GM12878 (cell line): ENCODE measurements around the gene TBC1D24. TPM values are rescaled to one million over a fixed set of nuclear protein-coding genes. Genes with fewer than 3 reads are reported as not detected.

Experiments used
- ATAC-seq: fragments of 200-7000 bp; cut with Tn5 transposase; 3 replicates; pipeline ENCODE4 v1.9.1; 2020; ENCODE audit warnings: mild to moderate bottlenecking, moderate library complexity
- BruUV-seq: library from RNA; stranded (reverse); fragments of 400-500 nt; replicated peaks from 2 replicates; lab custom pipeline; 2021; lab: Mats Ljungman, UMichigan
- CTCF ChIA-PET: fragments of 300-600 bp; sonication (Branson Sonifier 250); formaldehyde crosslinking; extraction: SDS; loops from one replicate; lab custom pipeline; 2021; ENCODE audit warnings: inconsistent platforms; lab: Yijun Ruan, JAX
- POLR2A ChIA-PET: fragments of 350-600 bp; formaldehyde crosslinking; extraction: SDS; loops from one replicate; lab custom pipeline; 2021; ENCODE audit warnings: inconsistent platforms; lab: Charles Lee
- RAD21 ChIA-PET: fragments of 300-600 bp; sonication (Branson Sonifier 250); formaldehyde crosslinking; loops from one replicate; lab custom pipeline; 2023; ENCODE audit warnings: antibody characterized with exemption; ENCODE audit not compliant: unreplicated experiment; lab: Charles Lee
- SMC1A ChIA-PET: fragments of 300-600 bp; sonication (Branson Sonifier 250); formaldehyde crosslinking; loops from one replicate; lab custom pipeline; 2023; ENCODE audit not compliant: unreplicated experiment, uncharacterized antibody; lab: Charles Lee
- DNase-seq: peaks from one replicate; pipeline ENCODE4 v3.0.0-alpha.2; 2011; ENCODE audit warnings: low read depth, low spot score
- FAIRE-seq: peaks from 3 replicates; lab custom pipeline; 2011; peaks lifted over from hg19 to GRCh38; lab: Jason Lieb, UNC
- H2AFZ ChIP-seq: 2 replicates; pipeline ENCODE4 v1.6.0; 2011; ENCODE audit warnings: low read depth, low read length, control low read depth; ENCODE audit not compliant: control insufficient read depth
- H3K27ac ChIP-seq: 2 replicates; pipeline ENCODE4 v1.5.1; 2011; ENCODE audit warnings: control low read depth; ENCODE audit not compliant: control insufficient read depth, insufficient read depth
- H3K27me3 ChIP-seq, 2 experiments: replicated peaks in 1 of 2; 2 replicates each; pipeline versions ENCODE4 v1.6.0 to v1.6.1; 2011; ENCODE audit warnings: low read length in 1 of 2; ENCODE audit not compliant: control insufficient read depth in 2 of 2, insufficient read depth in 2 of 2
- H3K36me3 ChIP-seq, 2 experiments: 2 replicates each; pipeline ENCODE4 v1.5.1; 2011; ENCODE audit warnings: low read length in 1 of 2; ENCODE audit not compliant: control insufficient read depth in 2 of 2, insufficient read depth in 2 of 2
- H3K4me1 ChIP-seq: 2 replicates; pipeline ENCODE4 v1.6.1; 2011; ENCODE audit warnings: mild to moderate bottlenecking, low read length, moderate library complexity, mixed read lengths; ENCODE audit not compliant: control insufficient read depth, insufficient read depth
- H3K4me2 ChIP-seq: 2 replicates; pipeline ENCODE4 v1.6.0; 2011; ENCODE audit warnings: control low read depth; ENCODE audit not compliant: control insufficient read depth, insufficient read depth
- H3K4me3 ChIP-seq: fragments of 200-600 bp; sonication (generic); 2 replicates; pipeline ENCODE4 v1.5.1; 2016
- H3K79me2 ChIP-seq: 2 replicates; pipeline ENCODE4 v1.6.0; 2011; ENCODE audit warnings: low read length; ENCODE audit not compliant: control insufficient read depth, insufficient read depth
- H3K9ac ChIP-seq: 2 replicates; pipeline ENCODE4 v1.8.0; 2011; ENCODE audit warnings: low read length, control low read depth, mixed read lengths; ENCODE audit not compliant: control insufficient read depth, insufficient read depth
- H3K9me3 ChIP-seq: replicated peaks from 3 replicates; pipeline ENCODE4 v1.5.1; 2011; ENCODE audit warnings: mild to moderate bottlenecking, low read length; ENCODE audit not compliant: control insufficient read depth, insufficient read depth
- H4K20me1 ChIP-seq: 2 replicates; pipeline ENCODE4 v1.6.0; 2011; ENCODE audit not compliant: control insufficient read depth, insufficient read depth
- CEBPB ChIP-seq, 2 experiments: fragments of 150-350 bp in 1 of 2; IDR thresholded peaks; 2 replicates each; pipeline ENCODE4 v1.6.1; 2012 to 2014; ENCODE audit warnings: low read depth in 2 of 2, low read length in 2 of 2, borderline replicate concordance in 1 of 2, inconsistent platforms in 1 of 2
- FOXM1 ChIP-seq: IDR thresholded peaks from 2 replicates; pipeline ENCODE4 v1.6.1; 2012; ENCODE audit warnings: low read depth, mild to moderate bottlenecking, inconsistent platforms, low read length, moderate library complexity
- JUND ChIP-seq: IDR thresholded peaks from 2 replicates; pipeline ENCODE4 v1.6.1; 2012; ENCODE audit warnings: low read depth, mild to moderate bottlenecking, low read length, improper control_type of control experiment, moderate library complexity
- KAT2A ChIP-seq: conservative IDR thresholded peaks from 2 replicates; pipeline ENCODE4 v1.6.1; 2011; ENCODE audit warnings: low read depth, low read length; ENCODE audit not compliant: control insufficient read depth
- KDM1A ChIP-seq: fragments of 200-600 bp; sonication (generic); IDR thresholded peaks from 2 replicates; pipeline ENCODE4 v1.6.1; 2016; ENCODE audit warnings: borderline replicate concordance
- MEF2A ChIP-seq: IDR thresholded peaks from 2 replicates; pipeline ENCODE4 v1.6.1; 2011; ENCODE audit warnings: low read depth, mild to moderate bottlenecking, low read length, moderate library complexity; ENCODE audit not compliant: insufficient read depth
- NFXL1 ChIP-seq: fragments of 450-650 bp; IDR thresholded peaks from 2 replicates; pipeline ENCODE4 v1.6.1; 2017; ENCODE audit warnings: antibody characterized with exemption, mild to moderate bottlenecking, borderline replicate concordance
- NFYB ChIP-seq: IDR thresholded peaks from 2 replicates; pipeline ENCODE4 v1.6.1; 2011; ENCODE audit warnings: low read depth, mild to moderate bottlenecking, low read length, improper control_type of control experiment, moderate library complexity; ENCODE audit not compliant: insufficient read depth
- NR2F1 ChIP-seq: fragments of 450-650 bp; conservative IDR thresholded peaks from 2 replicates; pipeline ENCODE4 v1.6.1; 2017; ENCODE audit warnings: mild to moderate bottlenecking
- PAX5 ChIP-seq: IDR thresholded peaks from 2 replicates; pipeline ENCODE4 v1.6.1; 2011; ENCODE audit warnings: low read depth, low read length, borderline replicate concordance
- RELA ChIP-seq: fragments of 450-650 bp; IDR thresholded peaks from 2 replicates; pipeline ENCODE4 v1.8.0; 2014; ENCODE audit warnings: borderline replicate concordance; ENCODE audit not compliant: partially characterized antibody
- STAT3 ChIP-seq: IDR thresholded peaks from 2 replicates; pipeline ENCODE4 v1.6.1; 2011; ENCODE audit warnings: low read depth, low read length, improper control_type of control experiment
- TBL1XR1 ChIP-seq: IDR thresholded peaks from 2 replicates; pipeline ENCODE4 v1.6.1; 2012; ENCODE audit warnings: low read depth, low read length, improper control_type of control experiment
- ZBTB4 ChIP-seq: fragments of 450-650 bp; formaldehyde crosslinking; IDR thresholded peaks from 2 replicates; pipeline ENCODE4 v1.4.0; 2022; ENCODE audit warnings: mild to moderate bottlenecking, moderate library complexity
- WGBS: methylation state at CpG from one replicate; pipeline ENCODE4 v1.1.6; 2016; ENCODE audit warnings: low lambda C conversion rate; ENCODE audit not compliant: insufficient replicate concordance, insufficient coverage; ENCODE audit errors: missing lambda C conversion rate; 5-methylcytosine and 5-hydroxymethylcytosine counted together
- in situ Hi-C: fragments of 300-500 bp; cut with MboI; formaldehyde crosslinking; loops from 9 replicates; pipeline ENCODE4 v1.14.3; 2018; ENCODE audit warnings: mixed read lengths
- intact Hi-C: fragments of 100-400 bp; cut with micrococcal nuclease; formaldehyde crosslinking; loops from one replicate; pipeline ENCODE4 v1.14.2; 2022; ENCODE audit not compliant: unreplicated experiment
- polyA plus RNA-seq, 11 experiments: library from polyadenylated mRNA; depleted of rRNA in 4 of 11; unstranded in 6 of 11; stranded (reverse) in 5 of 11; fragments of >200 nt; fragmentation: Nextera tagmentation in 4 of 11; fragmentation: Illumina TruSeq in 1 of 11; extraction: Ambion mirVana in 4 of 11; extraction: Trizol in 1 of 11; gene quantifications; 1 replicate in 1 of 11; 2 replicates in 10 of 11; pipeline versions ENCODE4 v1.2.1 to v1.2.3, GENCODE V29; 2011 to 2016; ENCODE audit warnings: inconsistent platforms in 2 of 11, missing spikeins in 2 of 11, low read depth in 1 of 11
- total RNA-seq, 4 experiments: library from RNA; depleted of rRNA in 3 of 4; stranded (reverse); fragments of >200 nt in 3 of 4; fragmentation: Illumina TruSeq in 1 of 4; extraction: Trizol in 1 of 4; gene quantifications; 2 replicates each; pipeline versions ENCODE4 v1.2.1 to v1.2.3, GENCODE V29; 2013 to 2021
- TF ChIP-seq, protein P1 (sequence below): IDR thresholded peaks from 2 replicates; pipeline ENCODE4 v1.6.1; 2012; ENCODE audit warnings: low read depth, low read length, improper control_type of control experiment

The TBC1D24 gene
- total and polyA plus RNA-seq, 10 of the 15 experiments (the other 5 are each of a cell fraction or from before 2014, with no cell fraction given), result 1.1 to 9.6 (median 4.5) TPM

- TF ChIP-seq NR2F1 (no peak), STAT3 (no peak), FOXM1 (no peak), ZBTB4 (no peak), NFXL1 (no peak), KAT2A (no peak), CEBPB (IDR thresholded peaks at IDR 0.05; ENCODE audit: borderline replicate concordance in 1 of 2, low read depth in 2 of 2, low read length in 2 of 2) (no peak), JUND (no peak), KDM1A (no peak), TBL1XR1 (no peak), PAX5 (no peak), NFYB (no peak), MEF2A (no peak), RELA (no peak)
- TF ChIP-seq, protein P1, sequence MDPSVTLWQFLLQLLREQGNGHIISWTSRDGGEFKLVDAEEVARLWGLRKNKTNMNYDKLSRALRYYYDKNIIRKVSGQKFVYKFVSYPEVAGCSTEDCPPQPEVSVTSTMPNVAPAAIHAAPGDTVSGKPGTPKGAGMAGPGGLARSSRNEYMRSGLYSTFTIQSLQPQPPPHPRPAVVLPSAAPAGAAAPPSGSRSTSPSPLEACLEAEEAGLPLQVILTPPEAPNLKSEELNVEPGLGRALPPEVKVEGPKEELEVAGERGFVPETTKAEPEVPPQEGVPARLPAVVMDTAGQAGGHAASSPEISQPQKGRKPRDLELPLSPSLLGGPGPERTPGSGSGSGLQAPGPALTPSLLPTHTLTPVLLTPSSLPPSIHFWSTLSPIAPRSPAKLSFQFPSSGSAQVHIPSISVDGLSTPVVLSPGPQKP, result no peak
- Histone ChIP-seq H3K9me3 (no peaks in the 10 kb centered on the region), H2AFZ (no peak overlapping the region), H3K79me2 (no peaks in the 10 kb centered on the region), H3K4me3 (no peak overlapping the region), H3K27me3 (no peaks in the 10 kb centered on the region), H3K4me2 (no peak overlapping the region), H4K20me1 (no peaks in the 10 kb centered on the region), H3K27ac (no peak overlapping the region), H3K36me3 (peaks cover 9 to 18% of the 10 kb centered on the region in 2 experiments; a peak in 3 of 4 replicates), H3K4me1 (peaks cover 13% of the 10 kb centered on the region), H3K9ac (no peak overlapping the region)
- WGBS, result 97% methylated on average over 32 of the region's 32 CpGs
- FAIRE-seq, result no peak
- POLR2A ChIA-PET, result no interaction called here
- CTCF ChIA-PET, result no interaction called here
- ATAC-seq, result no peak
- BruUV-seq, result no TSS peak
- intact Hi-C loops, result no loop called here
- SMC1A ChIA-PET, result no interaction called here
- in situ Hi-C loops, result no loop called here
- no peak for DNase-seq
- RAD21 ChIA-PET, result no interaction called here
Observed at GRCh38 chr16:2529061-2529931, 54.4 kb downstream of the TBC1D24 start.
